ENCODE data around the gene GUCY2F. TPM values are rescaled to one million over a fixed set of nuclear protein-coding genes. Genes with fewer than 3 reads are reported as not detected.

Gene GUCY2F
- total and polyA plus RNA-seq, 3 donors from 2014 or later = 0.32 to 0.56 (median 0.55) TPM

- no peaks in the 10 kb centered on the region for H3K4me1 ChIP-seq
- DNase-seq = no peak
- no peaks in the 10 kb centered on the region for H3K36me3 ChIP-seq (ENCODE audit: low read depth, missing control alignments)
- intact Hi-C loops (cut with DNase I; ENCODE audit: low total_unique reads) = no loop called here
- H3K4me3 ChIP-seq = no peak overlapping the region
- no peaks in the 10 kb centered on the region for H3K9me3 ChIP-seq
- no peaks in the 10 kb centered on the region for H3K27me3 ChIP-seq
- H3K27ac ChIP-seq = no peak overlapping the region
- TF ChIP-seq CTCF (IDR thresholded peaks at IDR 0.05) = no peak
- TF ChIP-seq POLR2A (IDR thresholded peaks at IDR 0.05) = no peak
- 53 to 58% methylated on average over 3 of the region's 3 CpGs for WGBS, 2 donors
Measured at GRCh38 chrX:109351557-109351956, 130.3 kb downstream of the GUCY2F start.

GRCh38 chrX:109350551-109350950, 131.3 kb downstream of the GUCY2F start:
- Histone ChIP-seq H3K4me1 (no peaks in the 10 kb centered on the region), H3K4me3 (no peak overlapping the region), H3K36me3 (ENCODE audit: low read depth, missing control alignments) (no peaks in the 10 kb centered on the region), H3K27ac (no peak overlapping the region), H3K27me3 (no peaks in the 10 kb centered on the region), H3K9me3 (no peaks in the 10 kb centered on the region)
- no peak for DNase-seq
- 62 to 76% methylated on average over 4 of the region's 4 CpGs for WGBS, 2 donors
- intact Hi-C loops (cut with DNase I; ENCODE audit: low total_unique reads) = no loop called here
- TF ChIP-seq POLR2A (IDR thresholded peaks at IDR 0.05) (no peak), CTCF (IDR thresholded peaks at IDR 0.05) (no peak)

DNA sequence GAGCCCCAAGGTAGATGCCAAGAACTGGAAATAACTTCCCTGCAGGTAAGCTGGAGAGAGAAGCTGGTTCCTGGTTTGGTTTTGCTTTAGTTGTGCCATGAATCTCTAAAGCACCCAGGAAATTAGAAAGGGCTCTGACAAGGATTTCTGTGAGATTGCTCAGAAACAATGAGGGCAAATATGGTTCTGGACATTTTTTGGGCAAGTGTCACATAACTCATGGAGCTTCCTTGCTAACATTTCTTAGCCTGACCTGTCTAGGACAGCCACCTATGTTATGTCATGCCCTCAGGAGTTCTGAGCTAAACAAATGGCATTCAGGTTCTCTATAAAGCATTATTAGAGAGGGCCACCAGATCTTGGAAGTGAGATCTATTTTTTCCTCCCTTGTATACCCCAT, 131.8 kb downstream of the GUCY2F start:
- Histone ChIP-seq H3K36me3 (ENCODE audit: low read depth, missing control alignments) (no peaks in the 10 kb centered on the region), H3K4me1 (no peaks in the 10 kb centered on the region), H3K9me3 (no peaks in the 10 kb centered on the region), H3K27me3 (no peaks in the 10 kb centered on the region), H3K4me3 (no peak overlapping the region), H3K27ac (no peak overlapping the region)
- TF ChIP-seq POLR2A (IDR thresholded peaks at IDR 0.05) = no peak
- no peak for TF ChIP-seq CTCF (IDR thresholded peaks at IDR 0.05)
- DNase-seq = no peak
- intact Hi-C loops (cut with DNase I; ENCODE audit: low total_unique reads) = no loop called here

- no peak for DNase-seq
- no peak overlapping the region for H3K27ac ChIP-seq
- no peaks in the 10 kb centered on the region for H3K9me3 ChIP-seq
- no peaks in the 10 kb centered on the region for H3K36me3 ChIP-seq (ENCODE audit: low read depth, missing control alignments)
- no peak for TF ChIP-seq CTCF (IDR thresholded peaks at IDR 0.05)
- no peak for TF ChIP-seq POLR2A (IDR thresholded peaks at IDR 0.05)
- H3K4me1 ChIP-seq = no peaks in the 10 kb centered on the region
- WGBS, 2 donors = 39 to 52% methylated on average over 3 of the region's 3 CpGs
- intact Hi-C loops (cut with DNase I; ENCODE audit: low total_unique reads) = no loop called here
- no peaks in the 10 kb centered on the region for H3K27me3 ChIP-seq
- no peak overlapping the region for H3K4me3 ChIP-seq
Measured at GRCh38 chrX:109347632-109348031, 134.3 kb downstream of the GUCY2F start.

- Histone ChIP-seq H3K4me1 (no peaks in the 10 kb centered on the region), H3K9me3 (no peaks in the 10 kb centered on the region), H3K27ac (no peak overlapping the region), H3K4me3 (no peak overlapping the region), H3K36me3 (ENCODE audit: low read depth, missing control alignments) (no peaks in the 10 kb centered on the region), H3K27me3 (no peaks in the 10 kb centered on the region)
- TF ChIP-seq CTCF (IDR thresholded peaks at IDR 0.05) (no peak), POLR2A (IDR thresholded peaks at IDR 0.05) (no peak)
- no peak for DNase-seq
- intact Hi-C loops (cut with DNase I; ENCODE audit: low total_unique reads) = no loop called here
- WGBS, 2 donors = 83 to 100% methylated on average over 1 of the region's 1 CpG
Measured at GRCh38 chrX:109346491-109346890, 135.4 kb downstream of the GUCY2F start.
